KBM-7 (cell line): ENCODE measurements around the gene SOST.
"Not testable (repeated sequence)": the region's sequence is repeated elsewhere in the genome, so short reads cannot be mapped to it uniquely, and the experiment has no call there.

Experiments used
- DNase-seq: peaks from one replicate; pipeline ENCODE4 v3.0.0-alpha.2; 2015
- in situ Hi-C: fragments of 300-500 bp; cut with MboI; formaldehyde crosslinking; loops from 2 replicates; pipeline ENCODE4 v1.14.3; 2020; ENCODE audit warnings: low sequenced_read_pairs, low pct_unique_long_range_greater_than_20kb, mixed read lengths

SOST gene

GRCh38 chr17:43758497-43759174, at the start of gene SOST:
Gene SOST (minus strand): TSS chr17:43758791. CDS start chr17:43758741, 50 bp downstream.
- in situ Hi-C loops, result loop anchor here (10.0 kb wide), 1 partner anchor 64 kb away; no protein-coding TSS in a partner anchor
- DNase-seq, result no peak

- no peak for DNase-seq
- in situ Hi-C loops, result no loop called here
Measured at GRCh38 chr17:43808076-43808475, 49.5 kb upstream of the SOST start.

- in situ Hi-C loops, result no loop called here
- no peak for DNase-seq
Measured at GRCh38 chr17:43805117-43805516, 46.5 kb upstream of the SOST start.

GRCh38 chr17:43803758-43804157, 45.2 kb upstream of the SOST start:
- in situ Hi-C loops, result no loop called here
- DNase-seq, result no peak

- no peak for DNase-seq
- in situ Hi-C loops, result no loop called here
Measured at GRCh38 chr17:43801844-43802243, 43.3 kb upstream of the SOST start.

- DNase-seq, result no peak
- in situ Hi-C loops, result no loop called here
Measured at GRCh38 chr17:43800736-43801135, 42.1 kb upstream of the SOST start.

- in situ Hi-C loops, result no loop called here
- no peak for DNase-seq
Measured at GRCh38 chr17:43799047-43799446, 40.5 kb upstream of the SOST start.

- DNase-seq, in situ Hi-C loops: not testable (repeated sequence)
Measured at GRCh38 chr17:43798024-43798423, 39.4 kb upstream of the SOST start.

- in situ Hi-C loops, DNase-seq: not testable (repeated sequence)
Measured at GRCh38 chr17:43792668-43793067, 34.1 kb upstream of the SOST start.

GRCh38 chr17:43791589-43791988, 33.0 kb upstream of the SOST start:
- DNase-seq, result no peak

GRCh38 chr17:43790311-43790940, 31.8 kb upstream of the SOST start:
- in situ Hi-C loops, result no loop called here
- DNase-seq, result no peak

More at GRCh38 chr17:43791589-43791988, 33.0 kb upstream of the SOST start:
- in situ Hi-C loops, result no loop called here

- DNase-seq, result no peak
- in situ Hi-C loops, result no loop called here
Measured at GRCh38 chr17:43789482-43789881, 30.9 kb upstream of the SOST start.

GRCh38 chr17:43788540-43788939, 29.9 kb upstream of the SOST start:
- in situ Hi-C loops, result no loop called here
- DNase-seq, result no peak

GRCh38 chr17:43787728-43788127, 29.1 kb upstream of the SOST start:
- no peak for DNase-seq
- in situ Hi-C loops, result no loop called here

- no peak for DNase-seq
- in situ Hi-C loops, result no loop called here
Measured at GRCh38 chr17:43784628-43785101, 26.1 kb upstream of the SOST start.

GRCh38 chr17:43784068-43784467, 25.5 kb upstream of the SOST start:
- no peak for DNase-seq
- in situ Hi-C loops, result no loop called here

- in situ Hi-C loops, result no loop called here
- DNase-seq, result no peak
Measured at GRCh38 chr17:43782913-43783680, 24.5 kb upstream of the SOST start.

GRCh38 chr17:43780135-43780534, 21.5 kb upstream of the SOST start, which contains the start of gene CFAP97D1:
Gene CFAP97D1 (plus strand): TSS chr17:43780435. CDS start chr17:43780463, 28 bp downstream.
- in situ Hi-C loops, result no loop called here
- DNase-seq, result no peak

GRCh38 chr17:43779145-43780125, 20.8 kb upstream of the SOST start:
- in situ Hi-C loops, result no loop called here
- peak; percentile 65 for DNase-seq
